ENCODE measurements around the gene ADAT3. TPM values are rescaled to one million over a fixed set of nuclear protein-coding genes. Genes with fewer than 3 reads are reported as not detected.

ADAT3 gene
- total RNA-seq, 2 donors from 2014 or later: 10.5 to 13.7 TPM

DNA sequence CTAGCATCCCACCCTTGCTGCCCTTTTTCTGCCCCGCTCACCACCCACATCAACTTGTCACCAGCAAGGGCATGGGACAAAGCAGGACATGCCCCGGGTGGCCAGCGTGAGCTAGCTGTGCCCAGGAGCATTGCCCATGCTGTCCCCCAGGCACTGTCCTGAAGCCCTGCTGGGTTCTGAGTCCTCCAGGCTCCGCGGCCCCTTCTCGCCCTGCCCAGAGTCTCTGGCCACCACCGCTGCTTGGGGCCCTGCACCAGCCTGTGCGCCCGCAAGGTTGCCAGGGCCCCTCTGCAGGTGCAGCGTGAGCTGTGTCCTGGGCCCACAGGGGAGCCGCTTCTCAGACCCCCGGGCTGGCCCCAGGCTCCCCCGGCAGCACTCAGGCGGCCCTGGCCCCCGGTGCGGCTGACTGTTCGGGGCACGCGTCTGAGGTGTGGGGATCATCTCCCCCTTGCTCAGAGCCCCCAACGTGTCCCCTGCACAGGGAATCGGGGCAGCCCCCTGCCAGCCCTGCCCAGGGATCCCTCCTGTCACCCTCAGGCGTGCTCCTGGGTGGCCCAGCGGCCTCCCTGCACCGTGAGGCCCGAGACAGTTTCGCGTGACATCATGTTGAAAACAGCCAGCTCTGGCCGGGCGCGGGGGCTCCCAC lies 39.8 kb downstream of the ADAT3 start:
- no peak for ATAC-seq
- TF ChIP-seq, protein P1, sequence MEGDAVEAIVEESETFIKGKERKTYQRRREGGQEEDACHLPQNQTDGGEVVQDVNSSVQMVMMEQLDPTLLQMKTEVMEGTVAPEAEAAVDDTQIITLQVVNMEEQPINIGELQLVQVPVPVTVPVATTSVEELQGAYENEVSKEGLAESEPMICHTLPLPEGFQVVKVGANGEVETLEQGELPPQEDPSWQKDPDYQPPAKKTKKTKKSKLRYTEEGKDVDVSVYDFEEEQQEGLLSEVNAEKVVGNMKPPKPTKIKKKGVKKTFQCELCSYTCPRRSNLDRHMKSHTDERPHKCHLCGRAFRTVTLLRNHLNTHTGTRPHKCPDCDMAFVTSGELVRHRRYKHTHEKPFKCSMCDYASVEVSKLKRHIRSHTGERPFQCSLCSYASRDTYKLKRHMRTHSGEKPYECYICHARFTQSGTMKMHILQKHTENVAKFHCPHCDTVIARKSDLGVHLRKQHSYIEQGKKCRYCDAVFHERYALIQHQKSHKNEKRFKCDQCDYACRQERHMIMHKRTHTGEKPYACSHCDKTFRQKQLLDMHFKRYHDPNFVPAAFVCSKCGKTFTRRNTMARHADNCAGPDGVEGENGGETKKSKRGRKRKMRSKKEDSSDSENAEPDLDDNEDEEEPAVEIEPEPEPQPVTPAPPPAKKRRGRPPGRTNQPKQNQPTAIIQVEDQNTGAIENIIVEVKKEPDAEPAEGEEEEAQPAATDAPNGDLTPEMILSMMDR (IDR thresholded peaks at IDR 0.05): no peak
- TF ChIP-seq POLR2A (IDR thresholded peaks at IDR 0.05): no peak
- no peak for DNase-seq

DNA sequence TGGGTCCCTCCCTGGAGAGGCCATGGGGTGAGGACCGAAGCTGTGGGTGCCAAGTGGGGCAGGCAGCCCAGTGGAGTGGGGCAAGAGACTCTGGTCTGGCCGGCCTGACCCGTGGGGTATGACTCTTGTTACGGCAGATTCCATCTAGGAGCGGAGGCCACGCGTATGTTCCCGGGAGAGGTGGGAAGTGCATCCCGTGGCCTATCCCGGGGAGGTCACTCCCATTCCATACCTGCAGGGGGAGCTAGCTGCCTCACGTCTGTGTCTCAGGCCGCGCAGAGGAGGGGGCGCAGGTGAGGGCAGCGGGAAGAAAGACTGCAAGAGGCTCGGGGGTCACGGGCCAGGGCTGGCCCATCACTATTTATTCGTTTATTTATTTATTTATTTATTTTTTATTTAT lies 40.7 kb downstream of the ADAT3 start:
- intact Hi-C loops (cut with DNase I): no loop called here
- H3K4me1 ChIP-seq: peaks cover 24% of the 10 kb centered on the region
- 50 to 62% methylated on average over 16 to 18 of the region's 18 CpGs for WGBS, 2 donors
- H3K36me3 ChIP-seq (replicated peaks in 1 of 2; ENCODE audit: insufficient read depth in 1 of 2, low read depth in 2 of 2): no peaks in the 10 kb centered on the region
- ATAC-seq (no peak), DNase-seq (peak; percentile 39 to 59 (median 50))
- H3K4me3 ChIP-seq: no peak overlapping the region
- TF ChIP-seq POLR2A (IDR thresholded peaks at IDR 0.05): no peak
- TF ChIP-seq, protein P1 (IDR thresholded peaks at IDR 0.05): peak in 6 of 7 experiments; percentile 22 to 51 (median 42)
- no peaks in the 10 kb centered on the region for H3K9me3 ChIP-seq
- H3K27me3 ChIP-seq: no peaks in the 10 kb centered on the region
- H3K27ac ChIP-seq: no peak overlapping the region

More for the DNA sequence above, 39.8 kb downstream of the ADAT3 start:
- WGBS, 2 donors: 89 to 92% methylated on average over 2 to 30 of the region's 30 CpGs
- Histone ChIP-seq H3K36me3 (replicated peaks in 1 of 2; ENCODE audit: insufficient read depth in 1 of 2, low read depth in 2 of 2) (no peaks in the 10 kb centered on the region), H3K9me3 (no peaks in the 10 kb centered on the region), H3K4me1 (peaks cover 27% of the 10 kb centered on the region), H3K4me3 (no peak overlapping the region), H3K27me3 (no peaks in the 10 kb centered on the region), H3K27ac (no peak overlapping the region)
- intact Hi-C loops (cut with DNase I): no loop called here

DNA sequence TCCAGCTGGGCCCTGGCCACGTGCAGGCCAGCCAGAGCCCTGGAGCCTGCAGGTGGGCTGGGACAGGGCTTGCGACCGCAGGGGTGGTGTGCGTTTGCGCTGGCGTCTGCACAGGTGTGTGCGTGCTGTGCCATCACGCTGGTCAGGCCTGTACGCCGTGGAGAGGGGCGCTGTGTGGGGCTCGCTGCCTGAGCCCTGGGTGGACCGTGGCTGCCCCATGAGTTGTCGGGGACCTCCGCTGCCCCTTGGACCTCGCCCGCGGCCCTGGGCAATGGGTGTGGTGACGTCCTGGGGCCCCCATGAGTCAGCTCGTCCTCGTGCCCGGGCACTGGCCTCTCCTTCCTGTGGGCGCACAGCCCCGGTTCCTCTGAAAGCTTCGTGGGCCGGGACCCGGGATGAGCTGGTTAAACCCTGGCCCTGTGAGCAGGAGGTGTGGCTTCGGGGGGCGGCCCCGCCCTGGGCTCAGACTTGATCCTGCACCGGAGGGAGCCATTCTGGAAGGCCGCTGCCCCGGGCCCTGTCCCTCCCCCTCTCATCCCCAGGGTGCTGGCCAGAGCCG lies 42.5 kb downstream of the ADAT3 start:
- Histone ChIP-seq H3K36me3 (replicated peaks in 1 of 2; ENCODE audit: insufficient read depth in 1 of 2, low read depth in 2 of 2) (no peaks in the 10 kb centered on the region), H3K4me1 (peaks cover 20% of the 10 kb centered on the region), H3K27me3 (no peaks in the 10 kb centered on the region), H3K9me3 (no peaks in the 10 kb centered on the region), H3K4me3 (no peak overlapping the region), H3K27ac (no peak overlapping the region)
- no peak for ATAC-seq
- no peak for DNase-seq
- WGBS, 2 donors: 85 to 100% methylated on average over 1 to 34 of the region's 34 CpGs
- no peak for TF ChIP-seq POLR2A (IDR thresholded peaks at IDR 0.05)
- TF ChIP-seq, protein P1 (IDR thresholded peaks at IDR 0.05): no peak
- intact Hi-C loops (cut with DNase I): no loop called here

DNA sequence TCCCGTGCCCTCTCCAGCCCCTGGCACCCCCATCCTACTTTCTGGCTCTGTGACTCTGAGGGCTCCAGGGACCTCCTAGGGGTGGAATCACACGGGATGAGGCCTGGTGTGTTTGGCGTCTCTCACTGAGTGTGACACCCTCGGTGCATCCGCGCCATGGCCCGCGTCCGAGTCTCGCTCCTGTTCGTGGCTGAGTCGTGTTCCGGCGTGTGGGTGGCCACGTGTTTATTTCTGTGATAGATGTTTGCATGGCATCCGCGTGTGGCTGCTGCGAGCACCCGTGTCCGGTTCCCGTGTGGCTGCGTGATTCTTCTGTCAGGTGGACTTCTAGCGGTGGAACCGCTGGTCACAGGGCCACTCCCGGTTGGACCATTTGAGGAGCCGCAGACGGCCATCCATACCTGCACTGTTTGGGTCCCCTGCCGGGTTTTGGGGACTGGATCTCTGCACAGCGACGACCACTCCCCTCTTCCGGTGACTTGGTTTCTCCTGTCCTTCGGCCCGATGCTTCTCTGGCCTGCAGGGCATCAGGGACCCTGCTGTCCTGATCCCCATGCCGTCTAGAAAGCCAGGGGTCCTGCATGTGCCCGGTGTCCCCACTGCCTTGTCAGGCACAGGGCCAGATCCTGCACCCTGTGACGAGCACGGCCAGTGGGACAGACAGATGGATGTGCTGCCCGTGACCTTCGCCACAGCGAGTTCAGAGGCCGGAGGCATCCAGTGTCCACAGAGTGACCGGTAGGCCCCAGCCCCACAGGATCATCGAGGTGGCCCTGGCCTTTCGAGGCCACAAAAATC lies 44.3 kb downstream of the ADAT3 start:
- H3K9me3 ChIP-seq: no peaks in the 10 kb centered on the region
- no peak overlapping the region for H3K27ac ChIP-seq
- no peaks in the 10 kb centered on the region for H3K27me3 ChIP-seq
- 90 to 95% methylated on average over 36 to 44 of the region's 44 CpGs for WGBS, 2 donors
- intact Hi-C loops (cut with DNase I): no loop called here
- TF ChIP-seq POLR2A (IDR thresholded peaks at IDR 0.05): no peak
- TF ChIP-seq, protein P1 (IDR thresholded peaks at IDR 0.05): no peak
- no peaks in the 10 kb centered on the region for H3K36me3 ChIP-seq (replicated peaks in 1 of 2; ENCODE audit: insufficient read depth in 1 of 2, low read depth in 2 of 2)
- H3K4me3 ChIP-seq: no peak overlapping the region
- DNase-seq (no peak), ATAC-seq (no peak)
- H3K4me1 ChIP-seq: peaks cover 2% of the 10 kb centered on the region
